ENCODE measurements around the gene ZCCHC24. TPM values are rescaled to one million over a fixed set of nuclear protein-coding genes. Genes with fewer than 3 reads are reported as not detected.

Gene ZCCHC24
- total RNA-seq, 1 experiment from 2014 or later, result 3.8 TPM

DNA sequence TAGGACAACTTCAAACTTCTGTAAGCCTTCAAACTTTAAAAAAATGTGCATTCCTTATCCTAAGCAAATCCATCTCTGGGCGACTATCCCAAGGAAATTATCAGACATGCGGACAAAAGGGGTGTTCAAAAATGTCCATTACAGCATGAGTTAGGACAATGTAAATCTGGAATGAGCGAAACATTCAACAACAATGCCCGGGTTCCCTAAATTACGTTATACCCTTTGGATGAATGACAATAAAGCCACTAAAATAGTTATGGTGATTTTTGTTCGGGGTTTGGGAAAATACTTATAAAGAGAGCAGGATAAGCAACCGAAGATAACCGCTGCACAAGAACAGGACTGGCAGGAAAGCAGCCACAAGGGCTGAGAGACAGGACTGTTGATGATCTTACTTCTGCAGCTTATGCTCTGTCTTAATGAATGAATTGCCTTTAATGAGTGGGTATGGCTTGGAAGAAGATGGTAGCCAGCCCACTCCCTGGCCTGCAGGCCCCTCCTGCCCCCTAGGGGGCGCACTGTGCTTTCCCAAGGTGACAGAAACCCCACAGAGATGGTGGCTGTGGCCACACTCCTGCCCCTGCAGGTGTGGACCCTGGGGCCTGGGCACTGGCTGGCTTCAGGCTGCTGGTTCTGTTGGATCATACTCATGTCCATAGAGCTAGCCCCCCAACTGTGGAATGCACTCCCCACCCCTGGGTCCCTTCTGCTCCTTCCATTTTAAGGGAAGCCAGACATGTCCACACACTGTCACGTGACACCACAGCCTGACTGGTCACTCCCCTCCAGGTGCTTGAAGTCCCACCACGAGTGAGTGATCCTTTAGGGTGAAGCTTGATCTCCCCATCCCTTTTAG, 45.0 kb downstream of the ZCCHC24 start:
- H3K27me3 ChIP-seq (ENCODE audit: insufficient read depth, low read length), result no peaks in the 10 kb centered on the region
- no peak overlapping the region for H3K4ac ChIP-seq (ENCODE audit: low read depth, low read length)
- no peak overlapping the region for H3T11ph ChIP-seq (ENCODE audit: low read length)
- H2BK12ac ChIP-seq (ENCODE audit: insufficient read length, low read depth, low read length), result no peak overlapping the region
- no peak overlapping the region for H2BK120ac ChIP-seq (ENCODE audit: low read depth, low read length, poor library complexity, severe bottlenecking)
- no peak overlapping the region for H3K4me3 Mint-ChIP-seq
- no peak overlapping the region for H2AK5ac ChIP-seq (ENCODE audit: insufficient read length, low read length)
- no peaks in the 10 kb centered on the region for H3K9me3 Mint-ChIP-seq
- peaks cover 6% of the 10 kb centered on the region; the same call in 1 of the 2 replicates for H3K4me1 ChIP-seq (ENCODE audit: insufficient read depth, low read length)
- no peak overlapping the region for H2BK5ac ChIP-seq (ENCODE audit: insufficient read length, low read length)
- no peaks in the 10 kb centered on the region for H4K20me1 ChIP-seq (ENCODE audit: control insufficient read depth, insufficient read depth, insufficient read length)
- H3K9ac ChIP-seq (ENCODE audit: extremely low read depth, insufficient read length, low read length), result no peak overlapping the region
- no peak overlapping the region for H3K4me2 ChIP-seq (ENCODE audit: insufficient read depth, insufficient read length, low read length)
- no peak overlapping the region for H2AFZ ChIP-seq (ENCODE audit: low read length)
- H3K79me2 ChIP-seq (ENCODE audit: insufficient read depth, low read length), result no peaks in the 10 kb centered on the region
- no peak overlapping the region for H3K27ac Mint-ChIP-seq
- H3K56ac ChIP-seq (ENCODE audit: insufficient read length, low read depth, low read length), result no peak overlapping the region
- H3K27me3 Mint-ChIP-seq (ENCODE audit: low read depth), result no peaks in the 10 kb centered on the region; the same call in 1 of the 2 replicates
- no peak overlapping the region for H3K27ac ChIP-seq (ENCODE audit: insufficient read length, low read depth, low read length)
- H3K14ac ChIP-seq (ENCODE audit: insufficient read depth, low read length), result no peak overlapping the region
- peaks cover 39 to 44% of the 10 kb centered on the region in 2 experiments for H3K4me1 Mint-ChIP-seq
- H2BK20ac ChIP-seq (ENCODE audit: low read depth, low read length, poor library complexity, severe bottlenecking), result no peak overlapping the region
- H3K23me2 ChIP-seq (ENCODE audit: insufficient read length, low read depth, low read length, poor library complexity, severe bottlenecking), result peaks cover 3% of the 10 kb centered on the region
- H3K9me3 ChIP-seq (ENCODE audit: control insufficient read depth, low read depth, low read length), result no peaks in the 10 kb centered on the region
- DNase-seq, result peak; percentile 60
- H2BK15ac ChIP-seq (ENCODE audit: low read depth, low read length), result no peak overlapping the region
- no peak overlapping the region for H3K18ac ChIP-seq (ENCODE audit: insufficient read length, low read depth, low read length)
- WGBS (ENCODE audit: extremely low coverage, insufficient read length, low lambda C conversion rate), result no CpG with 5 or more reads among the region's 11 CpGs
- no peak overlapping the region for H4K91ac ChIP-seq (ENCODE audit: insufficient read length, low read depth, low read length)
- H3K36me3 Mint-ChIP-seq (ENCODE audit: insufficient read depth in 1 of 3, low read depth in 3 of 3), result peaks cover 0 to 2% (median 0%) of the 10 kb centered on the region in 3 experiments; a peak in 1 of 7 replicates
- no peak overlapping the region for H4K5ac ChIP-seq (ENCODE audit: insufficient read length, low read depth, low read length)
- TF ChIP-seq CTCF (conservative IDR thresholded peaks at IDR 0.05), result peak; percentile 90
- H4K8ac ChIP-seq (replicated peaks; ENCODE audit: insufficient read length, low read depth, low read length), result no peak overlapping the region
- H3K79me1 ChIP-seq (ENCODE audit: insufficient read depth, low read depth, low read length, poor library complexity, severe bottlenecking), result no peaks in the 10 kb centered on the region
- no peak overlapping the region for H3K23ac ChIP-seq (ENCODE audit: insufficient read length, low read depth, low read length)
